Loucy (cell line): Measurements from ENCODE around the gene TRIM2.
A peak's percentile ranks its signal among the peaks of the same experiment; 100 is the strongest.

Experiments used
- CTCF ChIP-seq: fragments of 200-600 bp; sonication (generic); conservative IDR thresholded peaks from 2 replicates; pipeline ENCODE4 v1.5.1; 2014; ENCODE audit warnings: mild to moderate bottlenecking, antibody characterized with exemption, low read length
- EZH2phosphoT487 ChIP-seq: fragments of 200-600 bp; IDR thresholded peaks from 2 replicates; pipeline ENCODE4 v1.6.1; 2018; ENCODE audit warnings: antibody characterized with exemption, mild to moderate bottlenecking, moderate library complexity, borderline replicate concordance

DNA sequence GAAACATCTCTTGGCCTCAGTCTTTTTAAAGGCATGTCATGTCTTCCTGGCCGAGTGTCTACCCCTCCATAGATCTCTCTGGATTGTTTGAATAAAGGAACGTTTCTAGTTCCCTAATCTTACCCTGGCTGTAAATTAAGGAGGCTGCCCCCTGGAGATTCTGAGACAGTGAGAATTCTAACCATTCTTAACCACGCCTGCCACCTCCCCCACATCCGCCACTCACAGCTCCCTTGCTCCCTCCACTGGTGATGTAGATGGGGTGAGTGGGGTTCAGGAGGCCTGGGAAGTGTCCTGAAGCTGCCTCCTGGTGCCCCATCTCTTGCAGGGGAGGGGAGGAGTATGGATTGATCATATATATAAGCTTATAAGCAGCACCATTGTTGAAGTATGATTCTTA lies 48.0 kb upstream of the TRIM2 start:
- TF ChIP-seq CTCF = peak; percentile 74
- TF ChIP-seq EZH2phosphoT487 = no peak
